MM.1S (cell line): ENCODE measurements around the gene PDE1A.

Experiments
- DNase-seq: peaks from one replicate; pipeline ENCODE4 v3.0.0-alpha.2; 2015
- H2AFZ ChIP-seq: fragments of 300-600 bp; sonication (generic); 2 replicates; pipeline ENCODE4 v1.6.0; 2016; ENCODE audit warnings: antibody characterized with exemption, low read length
- H3F3A ChIP-seq: fragments of 300-600 bp; sonication (generic); 2 replicates; pipeline ENCODE4 v1.6.1; 2016; ENCODE audit warnings: mild to moderate bottlenecking, antibody characterized with exemption, low read length, moderate library complexity, mixed read lengths; ENCODE audit not compliant: insufficient read depth
- H3K27ac ChIP-seq: fragments of 300-600 bp; sonication (generic); 2 replicates; pipeline ENCODE4 v1.5.1; 2016; ENCODE audit warnings: mild to moderate bottlenecking, low read length
- H3K27me3 ChIP-seq: fragments of 300-600 bp; sonication (generic); replicated peaks from 2 replicates; pipeline ENCODE4 v1.6.0; 2016; ENCODE audit warnings: low read length; ENCODE audit not compliant: insufficient read depth
- H3K36me3 ChIP-seq: fragments of 300-600 bp; sonication (generic); replicated peaks from 2 replicates; pipeline ENCODE4 v1.6.1; 2016; ENCODE audit warnings: mild to moderate bottlenecking, low read length, mixed read lengths; ENCODE audit not compliant: insufficient read depth
- H3K4me1 ChIP-seq: fragments of 300-600 bp; sonication (generic); 2 replicates; pipeline ENCODE4 v1.6.1; 2016; ENCODE audit warnings: low read length, mixed read lengths
- H3K4me2 ChIP-seq: fragments of 300-600 bp; sonication (generic); 2 replicates; pipeline ENCODE4 v1.6.0; 2016; ENCODE audit warnings: low read depth, low read length
- H3K4me3 ChIP-seq: fragments of 300-600 bp; sonication (generic); 2 replicates; pipeline ENCODE4 v1.5.1; 2016; ENCODE audit warnings: low read length, mixed read lengths
- H3K79me2 ChIP-seq: fragments of 300-600 bp; sonication (generic); 2 replicates; pipeline ENCODE4 v1.6.1; 2016; ENCODE audit warnings: mixed run types, low read length, mixed read lengths
- H3K9ac ChIP-seq: fragments of 300-600 bp; sonication (generic); 2 replicates; pipeline ENCODE4 v1.6.1; 2016; ENCODE audit warnings: low read length, mixed read lengths
- H3K9me2 ChIP-seq: fragments of 300-600 bp; sonication (generic); replicated peaks from 2 replicates; pipeline ENCODE4 v1.6.1; 2016; ENCODE audit warnings: mild to moderate bottlenecking, low read length, mixed read lengths; ENCODE audit not compliant: insufficient read depth
- H3K9me3 ChIP-seq: fragments of 300-600 bp; sonication (generic); replicated peaks from 2 replicates; pipeline ENCODE4 v1.6.1; 2016; ENCODE audit warnings: mild to moderate bottlenecking, low read length, mixed read lengths; ENCODE audit not compliant: insufficient read depth
- H4K20me1 ChIP-seq: fragments of 300-600 bp; sonication (generic); 2 replicates; pipeline ENCODE4 v1.6.1; 2016; ENCODE audit warnings: mild to moderate bottlenecking, low read length, moderate library complexity, mixed read lengths; ENCODE audit not compliant: insufficient read depth
- CTCF ChIP-seq: fragments of 300-600 bp; sonication (generic); IDR thresholded peaks from 2 replicates; pipeline ENCODE4 v1.5.1; 2016; ENCODE audit warnings: antibody characterized with exemption, low read length, mixed read lengths
- EZH2 ChIP-seq: fragments of 300-600 bp; sonication (generic); optimal IDR thresholded peaks from 2 replicates; pipeline ENCODE3; 2017; ENCODE audit warnings: low read depth, mild to moderate bottlenecking, antibody characterized with exemption, low read length, mixed read lengths
- EZH2phosphoT487 ChIP-seq: fragments of 300-600 bp; sonication (generic); IDR thresholded peaks from 2 replicates; pipeline ENCODE4 v1.6.1; 2018; ENCODE audit warnings: antibody characterized with exemption, low read length

Gene PDE1A

DNA sequence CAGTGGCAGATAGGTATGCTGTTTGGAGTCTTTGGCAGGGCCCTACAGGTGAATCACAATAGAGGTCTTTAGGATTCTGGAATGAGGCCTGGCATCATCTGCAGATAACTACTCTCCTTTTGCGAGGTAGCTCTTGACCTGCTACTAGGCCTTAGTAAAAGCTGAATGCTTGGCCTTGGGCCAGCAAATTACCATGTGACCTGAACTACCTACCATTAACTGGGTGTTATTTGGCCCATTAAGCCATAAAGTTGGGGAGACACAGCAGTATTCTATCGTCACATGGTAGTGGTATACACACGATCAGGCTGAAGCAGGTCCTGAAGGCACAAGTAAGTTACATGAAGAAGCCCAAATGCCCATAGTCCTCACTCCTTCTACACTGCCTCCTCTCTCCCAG is 263.0 kb downstream of the PDE1A start:
- no peaks in the 10 kb centered on the region for H3K9me2 ChIP-seq
- H3K9ac ChIP-seq = no peak overlapping the region
- no peaks in the 10 kb centered on the region for H3K36me3 ChIP-seq
- H3K4me2 ChIP-seq = no peak overlapping the region
- H3K9me3 ChIP-seq = no peaks in the 10 kb centered on the region
- no peak overlapping the region for H3K4me3 ChIP-seq
- H3K27ac ChIP-seq = no peak overlapping the region
- H2AFZ ChIP-seq = no peak overlapping the region
- H3F3A ChIP-seq = peaks cover 12% of the 10 kb centered on the region
- DNase-seq = no peak
- H3K4me1 ChIP-seq = peaks cover 20% of the 10 kb centered on the region
- no peaks in the 10 kb centered on the region for H3K27me3 ChIP-seq
- no peaks in the 10 kb centered on the region for H3K79me2 ChIP-seq
- TF ChIP-seq EZH2phosphoT487 (no peak), EZH2 (no peak), CTCF (no peak)
- no peaks in the 10 kb centered on the region for H4K20me1 ChIP-seq

DNA sequence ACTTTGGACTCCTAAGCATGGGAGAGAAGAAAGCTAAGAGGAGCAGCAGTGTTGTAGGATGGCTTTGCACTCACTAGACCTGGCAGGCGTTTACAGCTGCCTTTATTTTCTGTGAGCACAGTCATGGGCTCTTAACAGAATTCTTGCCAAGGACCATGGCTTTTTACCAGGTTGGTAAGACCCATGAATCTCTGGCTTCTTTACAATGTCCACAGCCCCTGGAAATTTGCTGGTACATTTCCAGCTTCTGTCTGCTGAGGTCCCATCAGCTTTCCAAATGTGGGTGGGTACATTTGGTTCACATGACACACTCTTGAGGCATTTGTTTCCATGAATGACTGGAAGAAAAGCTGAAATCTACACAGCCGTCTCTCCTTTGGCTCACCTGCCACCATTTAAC is 278.5 kb downstream of the PDE1A start:
- no peaks in the 10 kb centered on the region for H3K9me2 ChIP-seq
- no peak overlapping the region for H2AFZ ChIP-seq
- H3K4me3 ChIP-seq = no peak overlapping the region
- no peak overlapping the region for H3K4me2 ChIP-seq
- H3K79me2 ChIP-seq = no peaks in the 10 kb centered on the region
- no peaks in the 10 kb centered on the region for H3K4me1 ChIP-seq
- TF ChIP-seq EZH2phosphoT487 (no peak), CTCF (no peak), EZH2 (no peak)
- no peak for DNase-seq
- H4K20me1 ChIP-seq = no peaks in the 10 kb centered on the region
- no peaks in the 10 kb centered on the region for H3F3A ChIP-seq
- H3K27me3 ChIP-seq = no peaks in the 10 kb centered on the region
- H3K36me3 ChIP-seq = no peaks in the 10 kb centered on the region
- H3K27ac ChIP-seq = no peak overlapping the region
- no peak overlapping the region for H3K9ac ChIP-seq
- H3K9me3 ChIP-seq = no peaks in the 10 kb centered on the region

- no peak for DNase-seq
Observed at GRCh38 chr2:182144776-182145165, 282.1 kb downstream of the PDE1A start.

More at GRCh38 chr2:182144776-182145165, 282.1 kb downstream of the PDE1A start:
- no peaks in the 10 kb centered on the region for H3K4me1 ChIP-seq
- no peak overlapping the region for H3K27ac ChIP-seq
- no peaks in the 10 kb centered on the region for H3K79me2 ChIP-seq
- no peaks in the 10 kb centered on the region for H3K9me2 ChIP-seq
- H3K9me3 ChIP-seq = no peaks in the 10 kb centered on the region
- no peaks in the 10 kb centered on the region for H3K27me3 ChIP-seq
- H4K20me1 ChIP-seq = no peaks in the 10 kb centered on the region
- no peak overlapping the region for H3K4me3 ChIP-seq
- H3K9ac ChIP-seq = no peak overlapping the region
- H3F3A ChIP-seq = no peaks in the 10 kb centered on the region
- H2AFZ ChIP-seq = no peak overlapping the region
- no peak for TF ChIP-seq EZH2phosphoT487
- no peak for TF ChIP-seq CTCF
- TF ChIP-seq EZH2 = no peak
- no peak overlapping the region for H3K4me2 ChIP-seq
- H3K36me3 ChIP-seq = no peaks in the 10 kb centered on the region
